ENCODE results near the gene CDH15. TPM values are rescaled to one million over a fixed set of nuclear protein-coding genes. Genes with fewer than 3 reads are reported as not detected.

CDH15 gene
- total RNA-seq, 1 donor from 2014 or later, result not detected

DNA sequence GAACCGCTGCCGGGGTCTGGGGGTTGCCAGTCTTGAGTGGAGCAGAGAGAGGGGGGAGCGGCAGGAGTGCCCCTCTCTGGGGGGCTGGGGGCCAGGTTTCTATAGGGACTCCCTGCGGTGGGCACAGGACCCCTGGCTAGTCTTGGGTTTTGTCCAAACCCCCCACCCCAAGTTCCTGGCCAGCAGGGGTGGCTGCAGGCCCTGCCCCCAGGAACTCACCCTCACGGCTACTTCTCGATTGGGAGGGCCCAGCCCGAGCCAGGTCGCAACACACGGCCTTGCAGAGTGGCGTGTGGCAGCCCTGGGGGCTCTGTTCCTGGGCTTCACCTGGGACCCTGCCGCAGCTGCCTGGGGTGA is 601 bp downstream of the CDH15 start:
- Mint-ChIP-seq H3K4me3 (no peak overlapping the region), H3K9me3 (no peaks in the 10 kb centered on the region), H3K27me3 (ENCODE audit: low read depth) (peaks cover 22% of the 10 kb centered on the region), H3K4me1 (peaks cover 4% of the 10 kb centered on the region), H3K27ac (ENCODE audit: unreplicated experiment) (no peak overlapping the region), H3K36me3 (ENCODE audit: low read depth) (no peaks in the 10 kb centered on the region)
- DNase-seq (ENCODE audit: low read depth, low spot score), result no peak
- TF ChIP-seq CTCF (conservative IDR thresholded peaks at IDR 0.05), result no peak

DNA sequence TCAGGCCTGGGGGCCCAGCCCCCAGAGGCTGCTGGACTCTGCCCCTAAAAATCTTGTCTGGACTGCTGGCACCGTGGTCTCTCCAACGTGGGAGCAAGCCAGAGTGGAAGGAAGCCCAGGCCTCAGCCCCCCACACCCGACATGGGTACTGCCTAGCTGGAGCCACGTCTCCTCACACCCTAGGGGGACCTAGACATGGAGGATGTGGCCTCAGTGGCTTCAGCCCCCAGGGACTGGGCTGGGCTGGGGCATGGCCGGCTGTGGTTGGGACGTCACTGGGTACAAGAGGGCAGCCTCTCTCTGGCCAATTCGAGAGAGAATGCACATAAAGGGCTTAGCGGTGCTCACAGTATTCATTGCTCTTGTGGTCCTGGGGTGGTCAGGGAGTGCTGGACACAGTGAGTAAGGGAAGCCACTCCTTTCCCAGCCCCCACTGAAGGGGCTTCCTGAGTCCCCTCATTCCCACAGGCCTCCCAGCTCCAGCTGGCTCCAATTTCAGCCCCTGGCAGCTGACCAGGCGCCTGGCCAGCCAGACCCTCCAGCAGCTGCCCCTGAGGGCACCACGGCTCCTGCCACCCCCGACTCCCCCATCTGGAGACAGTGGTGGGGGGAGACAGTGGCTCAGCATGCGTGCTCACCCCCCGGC is 1.1 kb downstream of the CDH15 start:
- H3K27me3 Mint-ChIP-seq (ENCODE audit: low read depth), result peaks cover 22% of the 10 kb centered on the region
- H3K9me3 Mint-ChIP-seq, result no peaks in the 10 kb centered on the region
- no peak for DNase-seq (ENCODE audit: low read depth, low spot score)
- H3K4me1 Mint-ChIP-seq, result peaks cover 4% of the 10 kb centered on the region
- H3K4me3 Mint-ChIP-seq, result no peak overlapping the region
- TF ChIP-seq CTCF (conservative IDR thresholded peaks at IDR 0.05), result no peak
- H3K36me3 Mint-ChIP-seq (ENCODE audit: low read depth), result no peaks in the 10 kb centered on the region
- H3K27ac Mint-ChIP-seq (ENCODE audit: unreplicated experiment), result no peak overlapping the region

DNA sequence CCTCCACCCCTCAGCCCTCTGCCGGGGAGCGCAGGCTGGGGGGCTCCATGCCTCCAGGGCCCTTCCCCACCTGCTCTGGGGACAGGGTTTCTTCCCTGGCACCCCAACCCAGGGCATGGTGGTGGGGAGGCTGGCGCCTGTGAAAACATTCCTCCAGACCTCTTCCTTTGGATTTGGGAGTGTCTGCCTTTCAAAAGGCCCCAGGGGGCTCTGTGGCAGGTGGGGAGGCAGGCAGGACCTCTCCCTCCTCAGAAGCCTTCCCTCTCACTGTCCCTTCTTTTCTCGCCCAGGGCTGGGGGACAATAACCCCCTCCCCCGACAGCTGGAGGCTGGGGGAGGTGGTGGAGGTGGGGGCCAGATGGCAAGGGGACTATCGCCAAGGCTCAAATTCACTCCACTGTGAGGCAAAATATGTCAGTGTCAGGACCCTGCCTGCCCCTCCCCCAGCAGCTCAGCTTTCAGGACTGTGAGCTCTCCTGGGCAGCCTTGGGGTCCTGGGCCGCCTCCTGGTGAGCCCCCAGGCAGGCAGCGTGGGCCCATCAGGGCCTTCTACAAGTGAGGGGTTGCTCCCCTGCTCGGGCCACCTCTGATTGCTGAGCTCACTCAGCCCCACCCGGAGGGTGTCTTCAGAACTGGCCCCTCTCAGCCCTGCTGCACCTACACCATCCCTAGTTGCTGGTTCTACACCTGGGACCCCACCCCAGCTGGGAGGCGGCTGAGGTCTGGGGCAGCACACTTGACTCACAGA is 1.8 kb downstream of the CDH15 start:
- TF ChIP-seq CTCF (conservative IDR thresholded peaks at IDR 0.05), result no peak
- DNase-seq (ENCODE audit: low read depth, low spot score), result no peak
- H3K27ac Mint-ChIP-seq (ENCODE audit: unreplicated experiment), result no peak overlapping the region
- no peak overlapping the region for H3K4me3 Mint-ChIP-seq
- H3K36me3 Mint-ChIP-seq (ENCODE audit: low read depth), result no peaks in the 10 kb centered on the region
- peaks cover 22% of the 10 kb centered on the region for H3K27me3 Mint-ChIP-seq (ENCODE audit: low read depth)
- no peaks in the 10 kb centered on the region for H3K9me3 Mint-ChIP-seq
- peaks cover 4% of the 10 kb centered on the region for H3K4me1 Mint-ChIP-seq

DNA sequence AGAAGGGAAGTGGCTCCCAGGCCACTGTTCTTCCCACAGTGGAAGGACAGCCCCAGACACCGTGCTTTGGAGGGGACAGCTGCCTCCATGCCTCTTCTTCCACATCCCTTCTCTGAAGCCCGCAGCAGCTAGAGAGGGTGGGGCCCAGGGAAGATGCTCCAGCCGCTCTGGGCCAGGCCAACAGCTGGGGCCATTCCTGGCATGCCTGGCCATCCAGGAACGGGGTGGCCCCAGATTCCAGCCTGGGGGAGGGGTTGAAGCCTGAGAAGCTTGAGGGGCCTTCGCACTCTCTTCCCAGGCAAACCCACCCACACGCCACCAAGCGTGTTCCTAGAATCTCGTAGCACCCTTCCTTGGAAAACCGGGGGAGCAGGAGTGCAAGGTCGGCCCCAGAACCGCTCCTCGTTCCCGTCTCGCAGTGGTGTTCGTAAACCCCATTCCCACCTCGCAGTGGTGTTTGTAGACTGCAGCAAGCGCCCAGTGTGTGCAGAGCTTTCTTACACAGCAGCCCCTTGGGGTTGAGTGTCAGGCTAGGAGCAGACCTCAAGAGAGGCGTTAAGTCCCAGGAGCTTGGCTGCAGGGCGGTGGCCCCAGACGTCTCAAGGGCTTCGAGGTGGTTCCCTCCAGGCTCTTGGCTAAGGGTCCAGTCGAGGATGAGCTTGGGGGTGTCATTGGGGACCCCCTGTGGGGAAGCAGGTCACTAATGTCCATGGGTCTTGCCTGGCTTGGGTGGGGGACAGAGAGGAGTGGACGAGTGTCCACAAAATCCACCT is 2.7 kb downstream of the CDH15 start:
- Mint-ChIP-seq H3K9me3 (no peaks in the 10 kb centered on the region), H3K36me3 (ENCODE audit: low read depth) (no peaks in the 10 kb centered on the region), H3K4me1 (peaks cover 4% of the 10 kb centered on the region), H3K4me3 (no peak overlapping the region), H3K27me3 (ENCODE audit: low read depth) (peaks cover 19% of the 10 kb centered on the region), H3K27ac (ENCODE audit: unreplicated experiment) (no peak overlapping the region)
- no peak for TF ChIP-seq CTCF (conservative IDR thresholded peaks at IDR 0.05)
- DNase-seq (ENCODE audit: low read depth, low spot score), result no peak

DNA sequence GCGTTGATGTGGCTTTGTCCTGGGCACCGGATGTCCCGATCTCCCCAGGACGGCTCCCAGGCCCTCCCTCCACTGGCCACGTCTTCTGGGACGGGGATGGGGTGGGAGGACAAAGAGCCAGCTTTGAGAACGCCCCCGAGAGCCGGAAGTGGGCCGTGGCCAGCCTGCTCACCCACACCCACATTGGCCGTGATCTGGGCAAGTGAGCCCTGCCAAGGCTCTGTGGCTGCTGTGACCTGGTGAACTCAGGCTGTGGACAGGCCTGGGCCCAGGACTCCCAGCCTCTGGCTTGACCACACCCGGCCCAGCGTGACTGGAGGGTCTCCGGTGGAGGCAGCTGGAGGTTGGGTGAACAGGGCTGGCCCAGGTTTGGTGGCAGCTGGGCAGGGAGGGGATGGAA is 3.3 kb downstream of the CDH15 start:
- H3K36me3 Mint-ChIP-seq (ENCODE audit: low read depth), result no peaks in the 10 kb centered on the region
- DNase-seq (ENCODE audit: low read depth, low spot score), result no peak
- no peak for TF ChIP-seq CTCF (conservative IDR thresholded peaks at IDR 0.05)

More for the DNA sequence above, 3.3 kb downstream of the CDH15 start:
- no peaks in the 10 kb centered on the region for H3K9me3 Mint-ChIP-seq
- peaks cover 19% of the 10 kb centered on the region for H3K27me3 Mint-ChIP-seq (ENCODE audit: low read depth)
- H3K4me3 Mint-ChIP-seq, result no peak overlapping the region
- no peak overlapping the region for H3K27ac Mint-ChIP-seq (ENCODE audit: unreplicated experiment)
- H3K4me1 Mint-ChIP-seq, result peaks cover 4% of the 10 kb centered on the region
